GM12875 (cell line): ENCODE measurements around the gene GUCY2C.
"Not testable (repeated sequence)": the region's sequence is repeated elsewhere in the genome, so short reads cannot be mapped to it uniquely, and the experiment has no call there.

Source experiments
- H3K4me3 ChIP-seq: one replicate; pipeline ENCODE4 v1.5.1; 2011; ENCODE audit warnings: low read depth, low read length, control low read depth
- CTCF ChIP-seq: IDR thresholded peaks from 2 replicates; pipeline ENCODE4 v1.5.1; 2011; ENCODE audit warnings: low read depth, mild to moderate bottlenecking, control low read depth, inconsistent platforms, low read length, moderate library complexity, borderline replicate concordance; ENCODE audit not compliant: insufficient read depth

The GUCY2C gene

GRCh38 chr12:14696265-14696741, at the start of gene GUCY2C:
GUCY2C (minus strand) TSS chr12:14696599; CDS start chr12:14696448, 151 bp downstream.
- TF ChIP-seq CTCF, result no peak
- H3K4me3 ChIP-seq, result no peak within 1 kb of the TSS

GRCh38 chr12:14743061-14743460, 46.7 kb upstream of the GUCY2C start:
- TF ChIP-seq CTCF, result no peak
- H3K4me3 ChIP-seq, result no peak overlapping the region

DNA sequence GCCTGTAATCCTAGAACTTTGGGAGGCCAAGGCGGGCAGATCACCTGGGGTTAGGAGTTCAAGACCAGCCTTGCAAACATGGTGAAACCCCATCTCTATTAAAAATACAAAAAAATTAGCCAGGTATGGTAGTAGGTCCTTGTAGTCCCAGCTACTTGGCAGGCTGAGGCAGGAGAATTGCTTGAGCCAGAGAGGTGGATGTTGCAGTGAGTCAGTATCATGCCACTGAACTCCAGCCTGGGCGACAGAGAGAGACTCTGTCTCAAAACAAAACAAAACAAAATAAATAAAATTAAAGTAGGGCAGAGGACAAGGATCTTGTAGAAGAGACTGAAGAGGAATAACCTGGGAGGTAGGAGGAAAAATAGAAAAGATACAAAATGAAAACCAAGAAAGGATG, 45.5 kb upstream of the GUCY2C start:
- no peak overlapping the region for H3K4me3 ChIP-seq
- TF ChIP-seq CTCF, result no peak

GRCh38 chr12:14741153-14741552, 44.8 kb upstream of the GUCY2C start:
- H3K4me3 ChIP-seq, result no peak overlapping the region
- no peak for TF ChIP-seq CTCF

DNA sequence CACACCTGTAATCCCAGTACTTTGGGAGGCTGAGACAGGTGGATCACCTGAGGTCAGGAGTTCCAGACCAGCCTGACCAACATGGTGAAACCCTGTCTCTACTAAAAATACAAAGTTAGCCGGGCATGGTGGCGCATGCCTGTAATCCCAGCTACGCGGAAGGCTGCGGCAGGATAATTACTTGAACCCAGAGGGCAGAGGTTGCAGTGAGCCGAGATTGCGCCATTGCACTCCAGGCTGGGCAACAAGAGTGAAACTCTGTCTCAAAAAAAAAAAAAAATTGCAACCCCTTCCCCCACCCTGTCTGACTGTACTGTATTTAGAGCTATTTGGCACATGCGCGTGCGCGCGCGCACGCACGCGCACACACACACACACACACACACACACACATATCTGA, 40.0 kb upstream of the GUCY2C start:
- H3K4me3 ChIP-seq, result not testable (repeated sequence)

GRCh38 chr12:14731821-14732220, 35.4 kb upstream of the GUCY2C start:
- TF ChIP-seq CTCF, result no peak
- no peak overlapping the region for H3K4me3 ChIP-seq

GRCh38 chr12:14729586-14729985, 33.2 kb upstream of the GUCY2C start:
- no peak overlapping the region for H3K4me3 ChIP-seq
- no peak for TF ChIP-seq CTCF

DNA sequence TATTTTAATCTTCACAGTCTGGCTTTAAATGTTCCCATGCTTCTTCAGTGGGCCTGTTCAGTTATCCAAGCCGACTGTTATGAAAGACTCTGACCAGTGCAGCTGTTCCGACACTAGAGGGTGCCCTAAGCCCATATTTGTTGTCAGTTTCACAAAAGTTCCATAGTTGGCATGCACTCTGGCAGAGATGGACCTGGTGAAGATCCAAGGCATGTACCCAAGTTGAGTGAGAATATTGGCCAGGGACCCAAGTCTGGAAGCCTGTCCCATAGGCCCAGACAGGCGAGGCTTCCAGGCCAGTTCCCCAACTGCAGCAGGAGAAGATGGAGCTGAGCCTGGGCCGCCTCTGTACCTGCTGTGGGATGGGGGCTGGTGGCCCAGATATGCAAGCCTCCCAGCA, 27.4 kb upstream of the GUCY2C start:
- TF ChIP-seq CTCF, result peak; percentile 70
- no peak overlapping the region for H3K4me3 ChIP-seq
